ENCODE results near the gene LRMDA. TPM values are rescaled to one million over a fixed set of nuclear protein-coding genes. Genes with fewer than 3 reads are reported as not detected.

LRMDA gene
- total RNA-seq, 1 donor from 2014 or later = 18.7 TPM

- Histone ChIP-seq H3K36me3 (ENCODE audit: control insufficient read depth, insufficient read depth, low read length) (no peaks in the 10 kb centered on the region), H3K27me3 (ENCODE audit: control insufficient read depth, insufficient read depth, low read length) (no peaks in the 10 kb centered on the region), H3K4me3 (ENCODE audit: low read depth, low read length) (no peak overlapping the region)
- TF ChIP-seq, protein P1, sequence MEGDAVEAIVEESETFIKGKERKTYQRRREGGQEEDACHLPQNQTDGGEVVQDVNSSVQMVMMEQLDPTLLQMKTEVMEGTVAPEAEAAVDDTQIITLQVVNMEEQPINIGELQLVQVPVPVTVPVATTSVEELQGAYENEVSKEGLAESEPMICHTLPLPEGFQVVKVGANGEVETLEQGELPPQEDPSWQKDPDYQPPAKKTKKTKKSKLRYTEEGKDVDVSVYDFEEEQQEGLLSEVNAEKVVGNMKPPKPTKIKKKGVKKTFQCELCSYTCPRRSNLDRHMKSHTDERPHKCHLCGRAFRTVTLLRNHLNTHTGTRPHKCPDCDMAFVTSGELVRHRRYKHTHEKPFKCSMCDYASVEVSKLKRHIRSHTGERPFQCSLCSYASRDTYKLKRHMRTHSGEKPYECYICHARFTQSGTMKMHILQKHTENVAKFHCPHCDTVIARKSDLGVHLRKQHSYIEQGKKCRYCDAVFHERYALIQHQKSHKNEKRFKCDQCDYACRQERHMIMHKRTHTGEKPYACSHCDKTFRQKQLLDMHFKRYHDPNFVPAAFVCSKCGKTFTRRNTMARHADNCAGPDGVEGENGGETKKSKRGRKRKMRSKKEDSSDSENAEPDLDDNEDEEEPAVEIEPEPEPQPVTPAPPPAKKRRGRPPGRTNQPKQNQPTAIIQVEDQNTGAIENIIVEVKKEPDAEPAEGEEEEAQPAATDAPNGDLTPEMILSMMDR (IDR thresholded peaks at IDR 0.05; ENCODE audit: insufficient read depth, low read length, poor library complexity, severe bottlenecking) = no peak
- no peak for DNase-seq (ENCODE audit: low read depth)
Observed at GRCh38 chr10:75499556-75500160, 68.2 kb downstream of the LRMDA start.

- no peak for DNase-seq (ENCODE audit: low read depth)
- H3K27me3 ChIP-seq (ENCODE audit: control insufficient read depth, insufficient read depth, low read length) = no peaks in the 10 kb centered on the region
- no peak overlapping the region for H3K4me3 ChIP-seq (ENCODE audit: low read depth, low read length)
- H3K36me3 ChIP-seq (ENCODE audit: control insufficient read depth, insufficient read depth, low read length) = no peaks in the 10 kb centered on the region
- TF ChIP-seq, protein P1 (IDR thresholded peaks at IDR 0.05; ENCODE audit: insufficient read depth, low read length, poor library complexity, severe bottlenecking) = no peak
Observed at GRCh38 chr10:75502389-75502788, 71.0 kb downstream of the LRMDA start.

GRCh38 chr10:75502838-75503237, 71.4 kb downstream of the LRMDA start:
- TF ChIP-seq, protein P1 (IDR thresholded peaks at IDR 0.05; ENCODE audit: insufficient read depth, low read length, poor library complexity, severe bottlenecking) = no peak
- no peak for DNase-seq (ENCODE audit: low read depth)
- H3K36me3 ChIP-seq (ENCODE audit: control insufficient read depth, insufficient read depth, low read length) = no peaks in the 10 kb centered on the region
- no peaks in the 10 kb centered on the region for H3K27me3 ChIP-seq (ENCODE audit: control insufficient read depth, insufficient read depth, low read length)
- H3K4me3 ChIP-seq (ENCODE audit: low read depth, low read length) = no peak overlapping the region

GRCh38 chr10:75505293-75505692, 73.9 kb downstream of the LRMDA start:
- TF ChIP-seq, protein P1 (IDR thresholded peaks at IDR 0.05; ENCODE audit: insufficient read depth, low read length, poor library complexity, severe bottlenecking) = no peak

GRCh38 chr10:75505840-75506506, 74.5 kb downstream of the LRMDA start:
- DNase-seq (ENCODE audit: low read depth) = no peak
- H3K4me3 ChIP-seq (ENCODE audit: low read depth, low read length) = no peak overlapping the region

More at GRCh38 chr10:75505293-75505692, 73.9 kb downstream of the LRMDA start:
- Histone ChIP-seq H3K36me3 (ENCODE audit: control insufficient read depth, insufficient read depth, low read length) (no peaks in the 10 kb centered on the region), H3K4me3 (ENCODE audit: low read depth, low read length) (no peak overlapping the region), H3K27me3 (ENCODE audit: control insufficient read depth, insufficient read depth, low read length) (no peaks in the 10 kb centered on the region)
- no peak for DNase-seq (ENCODE audit: low read depth)

More at GRCh38 chr10:75505840-75506506, 74.5 kb downstream of the LRMDA start:
- no peaks in the 10 kb centered on the region for H3K36me3 ChIP-seq (ENCODE audit: control insufficient read depth, insufficient read depth, low read length)
- TF ChIP-seq, protein P1 (IDR thresholded peaks at IDR 0.05; ENCODE audit: insufficient read depth, low read length, poor library complexity, severe bottlenecking) = no peak
- no peaks in the 10 kb centered on the region for H3K27me3 ChIP-seq (ENCODE audit: control insufficient read depth, insufficient read depth, low read length)
